Neural cell (in vitro differentiated cells): ENCODE results near the gene FBLN5.

Experiments used
- EP300 ChIP-seq: fragments of 450-650 bp; conservative IDR thresholded peaks from 2 replicates; pipeline ENCODE4 v1.6.1; 2014; ENCODE audit warnings: antibody characterized with exemption, mild to moderate bottlenecking, moderate library complexity; ENCODE audit not compliant: poor library complexity, severe bottlenecking
- TF ChIP-seq, protein P1 (sequence below): fragments of 450-650 bp; IDR thresholded peaks from 2 replicates; pipeline ENCODE4 v1.5.1; 2014; ENCODE audit warnings: antibody characterized with exemption, mild to moderate bottlenecking, moderate library complexity; ENCODE audit not compliant: poor library complexity, severe bottlenecking

DNA sequence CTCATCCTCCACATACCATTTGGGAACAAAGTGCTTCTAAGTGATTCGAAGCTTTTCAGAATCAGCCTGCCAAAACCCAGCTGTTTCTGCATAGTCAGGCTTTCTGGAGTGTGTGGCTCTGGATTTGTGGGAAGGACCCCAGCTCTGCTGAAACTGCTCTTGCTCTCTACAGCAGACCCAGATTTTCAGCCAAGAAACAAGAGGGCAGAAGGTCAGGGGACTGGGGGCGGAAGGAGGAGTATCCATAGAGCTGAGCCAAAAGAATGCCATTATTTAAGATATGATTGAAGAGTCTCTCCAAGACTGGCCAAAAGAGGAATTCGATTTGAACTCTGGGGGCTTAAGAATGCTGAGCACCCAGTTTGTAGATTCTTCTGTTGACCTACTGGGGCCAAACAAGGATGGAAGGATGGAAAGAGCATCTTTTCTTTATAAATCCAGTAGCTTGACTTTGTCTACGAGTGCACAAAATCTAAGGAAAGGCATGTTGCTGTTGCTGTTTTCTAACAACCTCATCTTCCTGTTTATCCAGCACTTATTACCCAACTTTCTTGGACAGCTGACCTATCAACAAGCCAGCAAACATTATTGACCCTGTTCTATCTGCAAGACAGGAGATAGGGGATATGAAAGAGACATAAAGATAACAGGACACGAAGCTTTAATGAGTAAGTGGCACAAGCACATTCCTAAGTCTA, 29.2 kb downstream of the FBLN5 start:
- TF ChIP-seq, protein P1, sequence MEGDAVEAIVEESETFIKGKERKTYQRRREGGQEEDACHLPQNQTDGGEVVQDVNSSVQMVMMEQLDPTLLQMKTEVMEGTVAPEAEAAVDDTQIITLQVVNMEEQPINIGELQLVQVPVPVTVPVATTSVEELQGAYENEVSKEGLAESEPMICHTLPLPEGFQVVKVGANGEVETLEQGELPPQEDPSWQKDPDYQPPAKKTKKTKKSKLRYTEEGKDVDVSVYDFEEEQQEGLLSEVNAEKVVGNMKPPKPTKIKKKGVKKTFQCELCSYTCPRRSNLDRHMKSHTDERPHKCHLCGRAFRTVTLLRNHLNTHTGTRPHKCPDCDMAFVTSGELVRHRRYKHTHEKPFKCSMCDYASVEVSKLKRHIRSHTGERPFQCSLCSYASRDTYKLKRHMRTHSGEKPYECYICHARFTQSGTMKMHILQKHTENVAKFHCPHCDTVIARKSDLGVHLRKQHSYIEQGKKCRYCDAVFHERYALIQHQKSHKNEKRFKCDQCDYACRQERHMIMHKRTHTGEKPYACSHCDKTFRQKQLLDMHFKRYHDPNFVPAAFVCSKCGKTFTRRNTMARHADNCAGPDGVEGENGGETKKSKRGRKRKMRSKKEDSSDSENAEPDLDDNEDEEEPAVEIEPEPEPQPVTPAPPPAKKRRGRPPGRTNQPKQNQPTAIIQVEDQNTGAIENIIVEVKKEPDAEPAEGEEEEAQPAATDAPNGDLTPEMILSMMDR, result no peak
- no peak for TF ChIP-seq EP300
